Activated T-helper 17 cell treated with anti-CD3 and anti-CD28 coated beads, Interleukin-2, amount 50 U/mL, for 72 hours (primary cell): Measurements from ENCODE around the gene TOMM20L. TPM values are rescaled to one million over a fixed set of nuclear protein-coding genes. Genes with fewer than 3 reads are reported as not detected.
"Not testable (repeated sequence)": the region's sequence is repeated elsewhere in the genome, so short reads cannot be mapped to it uniquely, and the experiment has no call there.

Experiments
- ATAC-seq: fragments of 150-1000 bp; cut with Tn5 transposase; replicated peaks from 2 replicates; pipeline ENCODE4 v1.10.0; 2021; ENCODE audit warnings: mild to moderate bottlenecking, moderate library complexity
- H3K27ac Mint-ChIP-seq: one replicate; pipeline ENCODE4 v1.8.0; 2022; ENCODE audit warnings: mixed read lengths
- H3K27me3 Mint-ChIP-seq: one replicate; pipeline ENCODE4 v1.8.0; 2022; ENCODE audit warnings: mixed read lengths
- H3K36me3 Mint-ChIP-seq: one replicate; pipeline ENCODE4 v1.8.0; 2022; ENCODE audit warnings: low read depth, mild to moderate bottlenecking, mixed read lengths
- H3K4me1 Mint-ChIP-seq: one replicate; pipeline ENCODE4 v1.8.0; 2022; ENCODE audit warnings: mixed read lengths
- H3K4me3 Mint-ChIP-seq: one replicate; pipeline ENCODE4 v1.8.0; 2022; ENCODE audit warnings: mild to moderate bottlenecking, mixed read lengths
- H3K9me3 Mint-ChIP-seq: one replicate; pipeline ENCODE4 v1.8.0; 2022; ENCODE audit warnings: mixed read lengths
- total RNA-seq, 2 donors: library from RNA; stranded (reverse); gene quantifications; one replicate each; pipeline ENCODE4 v1.2.3, GENCODE V29; 2022

The TOMM20L gene
- not detected for total RNA-seq

- H3K4me1 Mint-ChIP-seq, result peaks cover 5% of the 10 kb centered on the region
- H3K4me3 Mint-ChIP-seq, result peak within 1 kb of the TSS; percentile 77
- H3K27ac Mint-ChIP-seq, result peak within 1 kb of the TSS; percentile 28
- no peaks in the 10 kb centered on the region for H3K36me3 Mint-ChIP-seq
- ATAC-seq, result peak; percentile 95
- no peaks in the 10 kb centered on the region for H3K9me3 Mint-ChIP-seq
- H3K27me3 Mint-ChIP-seq, result no peaks in the 10 kb centered on the region
These were observed at the start of gene TOMM20L for GRCh38 chr14:58395812-58396788. TOMM20L (plus strand) TSS chr14:58395930; CDS start chr14:58395958, 28 bp downstream.

GRCh38 chr14:58353516-58354299 lies 42.0 kb upstream of the TOMM20L start:
- peaks cover 13% of the 10 kb centered on the region for H3K4me1 Mint-ChIP-seq
- H3K27ac Mint-ChIP-seq, result peak overlapping the region; percentile 88
- peak overlapping the region; percentile 84 for H3K4me3 Mint-ChIP-seq
- peaks cover 87% of the 10 kb centered on the region for H3K36me3 Mint-ChIP-seq
- H3K9me3 Mint-ChIP-seq, result no peaks in the 10 kb centered on the region
- ATAC-seq, result peak; percentile 71
- H3K27me3 Mint-ChIP-seq, result no peaks in the 10 kb centered on the region

GRCh38 chr14:58354808-58355207 lies 40.9 kb upstream of the TOMM20L start:
- Mint-ChIP-seq H3K36me3 (peaks cover 89% of the 10 kb centered on the region), H3K27me3 (no peaks in the 10 kb centered on the region), H3K9me3 (no peaks in the 10 kb centered on the region), H3K4me1 (peaks cover 13% of the 10 kb centered on the region), H3K27ac (peak overlapping the region; percentile 88), H3K4me3 (peak overlapping the region; percentile 84)
- no peak for ATAC-seq

- no peaks in the 10 kb centered on the region for H3K27me3 Mint-ChIP-seq
- H3K27ac Mint-ChIP-seq, result no peak overlapping the region
- no peak overlapping the region for H3K4me3 Mint-ChIP-seq
- H3K36me3 Mint-ChIP-seq, result peaks cover 90% of the 10 kb centered on the region
- peaks cover 13% of the 10 kb centered on the region for H3K4me1 Mint-ChIP-seq
- ATAC-seq, result no peak
- H3K9me3 Mint-ChIP-seq, result no peaks in the 10 kb centered on the region
These were observed 39.5 kb upstream of the TOMM20L start for GRCh38 chr14:58356268-58356667.

GRCh38 chr14:58362272-58362671 lies 33.5 kb upstream of the TOMM20L start:
- H3K4me1 Mint-ChIP-seq, H3K27ac Mint-ChIP-seq, H3K9me3 Mint-ChIP-seq, H3K4me3 Mint-ChIP-seq, H3K27me3 Mint-ChIP-seq, ATAC-seq: not testable (repeated sequence)
- peaks cover 78% of the 10 kb centered on the region for H3K36me3 Mint-ChIP-seq

- Mint-ChIP-seq H3K4me3 (no peak overlapping the region), H3K4me1 (peaks cover 5% of the 10 kb centered on the region), H3K9me3 (no peaks in the 10 kb centered on the region), H3K36me3 (peaks cover 78% of the 10 kb centered on the region), H3K27me3 (no peaks in the 10 kb centered on the region), H3K27ac (no peak overlapping the region)
- ATAC-seq, result peak; percentile 35
These were observed 32.8 kb upstream of the TOMM20L start for GRCh38 chr14:58362798-58363412.

- Mint-ChIP-seq H3K36me3 (peaks cover 82% of the 10 kb centered on the region), H3K9me3 (no peaks in the 10 kb centered on the region), H3K27me3 (no peaks in the 10 kb centered on the region), H3K27ac (peak overlapping the region; percentile 20), H3K4me1 (peaks cover 5% of the 10 kb centered on the region), H3K4me3 (no peak overlapping the region)
- no peak for ATAC-seq
These were observed 31.4 kb upstream of the TOMM20L start for GRCh38 chr14:58364316-58364715.

- peaks cover 5% of the 10 kb centered on the region for H3K4me1 Mint-ChIP-seq
- no peak overlapping the region for H3K4me3 Mint-ChIP-seq
- no peaks in the 10 kb centered on the region for H3K9me3 Mint-ChIP-seq
- peaks cover 79% of the 10 kb centered on the region for H3K36me3 Mint-ChIP-seq
- H3K27ac Mint-ChIP-seq, result peak overlapping the region; percentile 6
- no peaks in the 10 kb centered on the region for H3K27me3 Mint-ChIP-seq
- ATAC-seq, result no peak
These were observed 28.4 kb upstream of the TOMM20L start for GRCh38 chr14:58367296-58367695.

- Mint-ChIP-seq H3K4me3 (no peak overlapping the region), H3K9me3 (no peaks in the 10 kb centered on the region), H3K36me3 (peaks cover 81% of the 10 kb centered on the region), H3K4me1 (peaks cover 5% of the 10 kb centered on the region), H3K27me3 (no peaks in the 10 kb centered on the region), H3K27ac (no peak overlapping the region)
- no peak for ATAC-seq
These were observed 26.8 kb upstream of the TOMM20L start for GRCh38 chr14:58368956-58369355.

GRCh38 chr14:58376791-58377190 lies 18.9 kb upstream of the TOMM20L start:
- Mint-ChIP-seq H3K27me3 (no peaks in the 10 kb centered on the region), H3K36me3 (peaks cover 82% of the 10 kb centered on the region), H3K4me1 (no peaks in the 10 kb centered on the region), H3K9me3 (no peaks in the 10 kb centered on the region), H3K27ac (no peak overlapping the region), H3K4me3 (no peak overlapping the region)
- no peak for ATAC-seq

- Mint-ChIP-seq H3K36me3 (no peaks in the 10 kb centered on the region), H3K27me3 (no peaks in the 10 kb centered on the region), H3K27ac (peak overlapping the region; percentile 25), H3K4me3 (no peak overlapping the region), H3K4me1 (no peaks in the 10 kb centered on the region), H3K9me3 (no peaks in the 10 kb centered on the region)
- ATAC-seq, result no peak
These were observed 4.9 kb upstream of the TOMM20L start for GRCh38 chr14:58390830-58391229.

GRCh38 chr14:58395562-58395811 lies 243 bp upstream of the TOMM20L start:
- Mint-ChIP-seq H3K4me1 (peaks cover 5% of the 10 kb centered on the region), H3K4me3 (peak overlapping the region; percentile 77), H3K27ac (peak overlapping the region; percentile 28), H3K9me3 (no peaks in the 10 kb centered on the region), H3K36me3 (no peaks in the 10 kb centered on the region), H3K27me3 (no peaks in the 10 kb centered on the region)
- ATAC-seq, result no peak

GRCh38 chr14:58397156-58397555 lies 1.4 kb downstream of the TOMM20L start:
- Mint-ChIP-seq H3K27ac (no peak overlapping the region), H3K4me1 (peaks cover 5% of the 10 kb centered on the region), H3K9me3 (no peaks in the 10 kb centered on the region), H3K27me3 (no peaks in the 10 kb centered on the region), H3K4me3 (peak overlapping the region; percentile 75), H3K36me3 (peaks cover 4% of the 10 kb centered on the region)
- no peak for ATAC-seq

GRCh38 chr14:58398495-58398894 lies 2.8 kb downstream of the TOMM20L start:
- no peak overlapping the region for H3K27ac Mint-ChIP-seq
- no peaks in the 10 kb centered on the region for H3K9me3 Mint-ChIP-seq
- H3K4me3 Mint-ChIP-seq, result no peak overlapping the region
- H3K36me3 Mint-ChIP-seq, result peaks cover 4% of the 10 kb centered on the region
- no peak for ATAC-seq
- no peaks in the 10 kb centered on the region for H3K27me3 Mint-ChIP-seq
- peaks cover 5% of the 10 kb centered on the region for H3K4me1 Mint-ChIP-seq
